ENCODE measurements around the gene KLHL3.

KLHL3 gene

GRCh38 chr5:137632716-137633115 lies 103.2 kb downstream of the KLHL3 start:
- no peak for DNase-seq (ENCODE audit: low read depth)

GRCh38 chr5:137631453-137631852 lies 104.4 kb downstream of the KLHL3 start:
- DNase-seq (ENCODE audit: low read depth) = no peak

GRCh38 chr5:137630972-137631370 lies 104.9 kb downstream of the KLHL3 start:
- no peak for DNase-seq (ENCODE audit: low read depth)

GRCh38 chr5:137630216-137630971 lies 105.5 kb downstream of the KLHL3 start:
- no peak for DNase-seq (ENCODE audit: low read depth)

- peak; percentile 51 for DNase-seq (ENCODE audit: low read depth)
These were observed 106.2 kb downstream of the KLHL3 start for GRCh38 chr5:137629646-137630045.

- no peak for DNase-seq (ENCODE audit: low read depth)
These were observed 108.2 kb downstream of the KLHL3 start for GRCh38 chr5:137627706-137628105.

- DNase-seq (ENCODE audit: low read depth) = no peak
These were observed 108.6 kb downstream of the KLHL3 start for GRCh38 chr5:137627293-137627692.

- no peak for DNase-seq (ENCODE audit: low read depth)
These were observed 111.0 kb downstream of the KLHL3 start for GRCh38 chr5:137624786-137625349.

GRCh38 chr5:137622850-137623249 lies 113.0 kb downstream of the KLHL3 start:
- no peak for DNase-seq (ENCODE audit: low read depth)

GRCh38 chr5:137621861-137622823 lies 113.7 kb downstream of the KLHL3 start:
- DNase-seq (ENCODE audit: low read depth) = no peak

- DNase-seq (ENCODE audit: low read depth) = no peak
These were observed 114.6 kb downstream of the KLHL3 start for GRCh38 chr5:137621306-137621705.

GRCh38 chr5:137619191-137619870 lies 116.6 kb downstream of the KLHL3 start:
- peak; percentile 78 for DNase-seq (ENCODE audit: low read depth)

- DNase-seq (ENCODE audit: low read depth) = no peak
These were observed 117.4 kb downstream of the KLHL3 start for GRCh38 chr5:137618476-137618875.

GRCh38 chr5:137617528-137618205 lies 118.2 kb downstream of the KLHL3 start:
- no peak for DNase-seq (ENCODE audit: low read depth)

- no peak for DNase-seq (ENCODE audit: low read depth)
These were observed 119.8 kb downstream of the KLHL3 start for GRCh38 chr5:137616046-137616445.

- no peak for DNase-seq (ENCODE audit: low read depth)
These were observed 120.6 kb downstream of the KLHL3 start for GRCh38 chr5:137615171-137615775.

GRCh38 chr5:137613554-137614265 lies 122.2 kb downstream of the KLHL3 start:
- no peak for DNase-seq (ENCODE audit: low read depth)

- DNase-seq (ENCODE audit: low read depth) = no peak
These were observed 123.3 kb downstream of the KLHL3 start for GRCh38 chr5:137612576-137612975.

GRCh38 chr5:137611794-137612435 lies 124.0 kb downstream of the KLHL3 start:
- no peak for DNase-seq (ENCODE audit: low read depth)

- DNase-seq (ENCODE audit: low read depth) = no peak
These were observed 124.8 kb downstream of the KLHL3 start for GRCh38 chr5:137611011-137611580.

Measured in fibroblast of the conjunctiva (primary cell).